NT2/D1 (cell line): ENCODE data around the gene PSD.

Source experiments
- SUZ12 ChIP-seq: IDR thresholded peaks from 2 replicates; pipeline ENCODE4 v1.6.1; 2011; ENCODE audit not compliant: insufficient read length, insufficient read depth; ENCODE audit errors: extremely low read depth
- YY1 ChIP-seq: IDR thresholded peaks from 2 replicates; pipeline ENCODE4 v1.6.1; 2011; ENCODE audit not compliant: insufficient read length, insufficient read depth
- ZNF274 ChIP-seq: IDR thresholded peaks from 2 replicates; pipeline ENCODE4 v1.6.1; 2011; ENCODE audit warnings: mild to moderate bottlenecking, low read depth, low read length

DNA sequence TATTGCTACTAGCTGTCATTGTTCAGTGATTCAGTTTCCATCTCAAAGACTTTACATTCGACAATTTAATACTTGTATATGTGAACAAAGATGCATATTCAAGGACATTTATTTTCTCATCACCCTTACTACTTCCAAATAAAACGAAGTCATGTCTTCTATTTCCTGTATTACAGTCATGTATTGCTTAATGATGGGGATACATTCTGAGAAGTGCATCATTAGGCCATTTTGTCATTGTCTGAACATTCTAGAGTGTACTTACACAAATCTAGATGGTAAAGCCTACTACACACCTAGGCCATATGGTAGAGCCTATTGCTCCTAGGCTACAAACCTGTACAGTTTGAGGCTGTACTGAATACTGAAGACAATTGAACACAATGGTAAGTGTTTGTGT is 26.3 kb upstream of the PSD start:
- TF ChIP-seq YY1: no peak
- no peak for TF ChIP-seq ZNF274
- TF ChIP-seq SUZ12: no peak
